Vagina (tissue), 2 donors: Measurements from ENCODE around the gene GPR26.

Source experiments
- POLR2A ChIP-seq, 2 donors: fragments of 450-650 bp; IDR thresholded peaks; one replicate each; pipeline ENCODE4 v1.6.1; 2017; ENCODE audit warnings: antibody characterized with exemption in 2 of 2, mild to moderate bottlenecking in 2 of 2, moderate library complexity in 2 of 2
- TF ChIP-seq, protein P1 (sequence below), 3 experiments: fragments of 450-650 bp in 2 of 3; fragments of 200-600 bp in 1 of 3; sonication (generic) in 1 of 3; IDR thresholded peaks; one replicate each; pipeline ENCODE4 v1.5.1; 2017 to 2019; ENCODE audit warnings: antibody characterized with exemption in 3 of 3, mild to moderate bottlenecking in 2 of 3, moderate library complexity in 2 of 3

DNA sequence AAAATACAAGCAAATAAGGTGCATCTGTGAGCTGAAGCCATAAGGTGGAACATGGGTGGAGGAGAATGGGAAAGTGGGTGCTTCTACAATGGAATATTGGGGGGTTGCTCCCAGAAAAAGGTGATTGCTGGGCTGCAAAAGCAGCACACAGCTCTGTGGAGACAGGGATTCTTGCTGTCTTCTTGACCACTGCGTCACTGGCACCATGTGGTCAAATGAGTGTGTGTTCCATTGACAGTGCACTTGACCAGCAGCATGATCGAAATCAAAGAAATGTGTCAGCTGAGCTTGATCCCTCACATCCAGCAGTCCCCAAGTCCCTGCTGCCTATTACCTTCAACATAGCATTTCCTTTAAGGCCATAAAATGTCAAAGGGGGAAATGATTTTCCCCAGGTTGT lies 56.2 kb downstream of the GPR26 start:
- TF ChIP-seq, protein P1, sequence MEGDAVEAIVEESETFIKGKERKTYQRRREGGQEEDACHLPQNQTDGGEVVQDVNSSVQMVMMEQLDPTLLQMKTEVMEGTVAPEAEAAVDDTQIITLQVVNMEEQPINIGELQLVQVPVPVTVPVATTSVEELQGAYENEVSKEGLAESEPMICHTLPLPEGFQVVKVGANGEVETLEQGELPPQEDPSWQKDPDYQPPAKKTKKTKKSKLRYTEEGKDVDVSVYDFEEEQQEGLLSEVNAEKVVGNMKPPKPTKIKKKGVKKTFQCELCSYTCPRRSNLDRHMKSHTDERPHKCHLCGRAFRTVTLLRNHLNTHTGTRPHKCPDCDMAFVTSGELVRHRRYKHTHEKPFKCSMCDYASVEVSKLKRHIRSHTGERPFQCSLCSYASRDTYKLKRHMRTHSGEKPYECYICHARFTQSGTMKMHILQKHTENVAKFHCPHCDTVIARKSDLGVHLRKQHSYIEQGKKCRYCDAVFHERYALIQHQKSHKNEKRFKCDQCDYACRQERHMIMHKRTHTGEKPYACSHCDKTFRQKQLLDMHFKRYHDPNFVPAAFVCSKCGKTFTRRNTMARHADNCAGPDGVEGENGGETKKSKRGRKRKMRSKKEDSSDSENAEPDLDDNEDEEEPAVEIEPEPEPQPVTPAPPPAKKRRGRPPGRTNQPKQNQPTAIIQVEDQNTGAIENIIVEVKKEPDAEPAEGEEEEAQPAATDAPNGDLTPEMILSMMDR (IDR thresholded peaks at IDR 0.05), result no peak
- TF ChIP-seq POLR2A (IDR thresholded peaks at IDR 0.05), result no peak
